ENCODE measurements around the gene NXT2.

Gene NXT2

DNA sequence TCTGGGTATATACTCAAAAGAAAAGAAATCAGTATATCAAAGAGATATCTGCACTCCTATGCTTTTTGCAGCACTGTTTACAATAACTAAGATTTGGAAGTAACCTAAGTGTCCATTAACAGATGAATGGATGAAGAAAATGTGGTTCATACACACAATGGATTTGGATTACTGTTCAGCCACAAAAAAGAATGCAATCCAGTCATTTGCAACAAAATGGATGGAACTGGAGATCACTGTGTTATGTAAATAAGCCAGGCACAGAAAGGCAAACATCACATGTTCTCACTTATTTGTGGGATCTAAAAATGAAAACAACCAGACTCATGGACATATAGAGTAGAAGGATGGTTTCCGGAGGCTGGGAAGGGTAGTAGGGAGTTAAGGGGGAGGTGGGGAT is 17.6 kb upstream of the NXT2 start:
- TF ChIP-seq, protein P1, sequence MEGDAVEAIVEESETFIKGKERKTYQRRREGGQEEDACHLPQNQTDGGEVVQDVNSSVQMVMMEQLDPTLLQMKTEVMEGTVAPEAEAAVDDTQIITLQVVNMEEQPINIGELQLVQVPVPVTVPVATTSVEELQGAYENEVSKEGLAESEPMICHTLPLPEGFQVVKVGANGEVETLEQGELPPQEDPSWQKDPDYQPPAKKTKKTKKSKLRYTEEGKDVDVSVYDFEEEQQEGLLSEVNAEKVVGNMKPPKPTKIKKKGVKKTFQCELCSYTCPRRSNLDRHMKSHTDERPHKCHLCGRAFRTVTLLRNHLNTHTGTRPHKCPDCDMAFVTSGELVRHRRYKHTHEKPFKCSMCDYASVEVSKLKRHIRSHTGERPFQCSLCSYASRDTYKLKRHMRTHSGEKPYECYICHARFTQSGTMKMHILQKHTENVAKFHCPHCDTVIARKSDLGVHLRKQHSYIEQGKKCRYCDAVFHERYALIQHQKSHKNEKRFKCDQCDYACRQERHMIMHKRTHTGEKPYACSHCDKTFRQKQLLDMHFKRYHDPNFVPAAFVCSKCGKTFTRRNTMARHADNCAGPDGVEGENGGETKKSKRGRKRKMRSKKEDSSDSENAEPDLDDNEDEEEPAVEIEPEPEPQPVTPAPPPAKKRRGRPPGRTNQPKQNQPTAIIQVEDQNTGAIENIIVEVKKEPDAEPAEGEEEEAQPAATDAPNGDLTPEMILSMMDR (IDR thresholded peaks at IDR 0.05) = no peak

DNA sequence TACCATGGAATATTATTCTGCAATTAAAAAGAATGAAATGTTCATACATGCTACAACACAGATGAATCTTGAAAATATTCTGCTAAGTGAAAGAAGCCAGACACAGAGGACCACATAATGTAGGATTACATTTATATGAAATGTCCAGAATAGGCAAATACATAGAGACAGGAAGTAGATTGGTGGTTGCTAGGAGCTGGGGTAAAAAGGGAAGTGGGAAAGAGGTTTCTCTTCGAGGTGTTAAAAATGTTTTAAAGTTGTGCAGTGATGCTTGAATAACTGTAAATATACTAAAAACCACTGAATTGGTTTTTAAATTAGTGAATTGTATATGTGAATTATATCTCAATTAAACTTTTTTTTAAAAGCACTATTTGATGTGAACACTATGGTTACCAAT is 3.6 kb upstream of the NXT2 start:
- TF ChIP-seq, protein P1 (IDR thresholded peaks at IDR 0.05) = no peak

DNA sequence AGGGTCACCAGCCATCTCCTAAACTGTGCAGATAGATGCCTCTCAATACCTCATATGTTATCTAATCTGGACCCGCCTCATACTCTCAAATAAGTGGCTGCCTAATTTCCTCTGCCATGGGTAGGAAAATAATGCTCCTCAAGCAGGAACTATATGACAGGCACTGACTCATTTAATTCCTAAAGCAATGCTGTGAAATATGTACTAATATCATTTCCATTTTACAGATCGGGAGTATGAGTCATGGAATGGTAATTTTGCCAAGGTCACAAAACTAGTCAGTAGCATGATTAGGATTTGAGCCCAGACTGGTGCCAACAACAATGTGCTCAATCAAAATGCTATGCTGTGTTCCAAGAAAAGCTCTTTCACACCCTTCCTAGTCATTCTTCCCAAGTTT is 3.0 kb upstream of the NXT2 start:
- TF ChIP-seq, protein P1 (IDR thresholded peaks at IDR 0.05) = no peak

DNA sequence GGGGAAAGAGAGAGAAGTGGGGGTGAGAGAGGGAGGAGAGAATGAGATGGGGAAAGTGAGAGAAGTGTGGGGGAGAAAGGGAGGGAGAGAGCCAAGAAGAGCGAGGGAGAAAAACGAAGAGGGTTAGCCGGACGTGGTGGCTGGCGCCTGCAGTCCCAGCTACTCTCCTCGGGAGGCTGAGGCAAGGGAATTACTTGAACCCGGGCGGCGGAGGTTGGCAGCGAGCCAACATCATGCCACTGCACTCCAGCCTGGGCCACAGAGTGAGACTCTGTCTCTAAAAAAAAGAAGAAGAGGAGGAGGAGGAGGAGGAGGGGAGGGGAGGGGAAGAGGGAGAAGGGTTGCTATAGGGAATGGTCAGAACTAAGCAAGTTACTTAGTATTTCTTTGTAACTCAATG is 1.7 kb upstream of the NXT2 start:
- TF ChIP-seq, protein P1 (IDR thresholded peaks at IDR 0.05) = no peak

DNA sequence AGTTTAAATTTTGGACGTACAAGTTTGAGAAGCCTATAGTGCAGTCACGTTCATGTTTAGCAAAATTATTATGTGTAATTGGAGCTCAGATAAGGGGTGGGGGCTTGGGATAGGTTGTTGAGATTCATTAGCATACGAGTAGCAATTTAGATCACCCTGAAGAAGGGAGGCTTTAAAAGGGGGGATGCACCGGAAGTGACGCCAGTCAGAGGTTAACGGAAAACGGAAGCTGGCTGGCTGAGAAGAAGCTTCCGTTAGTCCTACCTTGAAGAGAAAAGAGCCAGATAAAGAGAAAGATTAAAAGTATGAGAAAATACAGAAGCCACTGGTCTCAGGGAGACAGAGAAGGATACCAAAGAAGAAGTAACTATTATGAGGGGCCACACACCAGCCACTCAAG is 1.1 kb upstream of the NXT2 start:
- TF ChIP-seq, protein P1 (IDR thresholded peaks at IDR 0.05) = no peak

DNA sequence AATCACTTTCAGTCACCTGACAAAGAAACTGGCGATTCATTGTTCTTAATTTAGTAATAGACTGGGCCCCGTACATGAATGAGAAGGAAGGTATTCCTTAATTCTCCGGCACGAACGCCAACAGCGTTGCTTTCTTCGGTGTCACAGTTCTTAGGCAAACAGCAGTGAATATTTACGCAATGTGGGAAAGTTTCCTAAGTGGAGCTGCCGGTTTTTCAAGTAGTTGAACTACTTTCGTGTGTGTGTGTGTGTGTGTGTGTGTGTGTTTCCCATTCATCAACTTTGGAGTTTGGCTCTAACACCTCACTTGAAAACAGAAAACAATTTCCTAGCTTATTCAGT is 651 bp downstream of the NXT2 start:
- TF ChIP-seq, protein P1 (IDR thresholded peaks at IDR 0.05) = no peak

DNA sequence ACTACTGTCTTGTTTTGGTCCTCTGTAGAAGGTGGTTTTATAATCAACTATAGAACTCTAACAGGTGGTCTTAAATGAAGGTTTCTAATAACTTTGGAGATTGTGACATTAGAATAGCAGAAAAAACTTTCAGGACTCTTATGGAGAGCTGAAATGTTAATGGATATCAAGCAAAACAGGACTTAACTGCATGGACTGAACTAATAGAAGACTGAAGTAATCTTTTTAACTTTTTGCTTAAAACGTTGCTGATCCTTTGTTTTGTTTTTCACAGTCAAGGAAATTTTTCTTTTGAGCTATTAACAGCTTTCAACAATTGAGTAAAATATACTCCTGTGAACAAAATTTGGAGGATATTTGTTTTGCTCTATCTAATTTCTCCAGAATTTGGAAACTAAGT is 17.2 kb downstream of the NXT2 start:
- TF ChIP-seq, protein P1 (IDR thresholded peaks at IDR 0.05) = no peak

DNA sequence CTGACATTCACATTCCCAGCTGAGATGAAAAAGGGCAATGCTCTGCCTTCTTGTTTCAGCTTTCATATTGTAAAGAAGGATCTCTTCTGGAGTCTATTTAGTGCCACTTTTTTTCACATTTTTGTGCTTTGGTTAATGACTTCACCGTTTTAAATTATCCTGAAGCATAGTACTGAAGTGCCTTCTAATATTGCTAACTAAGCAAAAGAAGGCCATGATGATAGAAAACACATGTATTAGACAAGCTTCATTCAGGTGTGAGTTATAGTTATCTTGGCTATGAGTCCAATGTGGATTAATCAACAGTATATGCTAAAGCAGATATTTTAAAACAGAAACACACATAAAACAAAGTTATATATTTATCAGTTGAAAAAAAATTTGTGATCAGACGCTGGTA is 40.4 kb downstream of the NXT2 start:
- TF ChIP-seq, protein P1 (IDR thresholded peaks at IDR 0.05) = no peak

All from LNCAP (cell line).